Stomach (tissue), 9 donors: ENCODE measurements around the gene TRAPPC2L. TPM values are rescaled to one million over a fixed set of nuclear protein-coding genes. Genes with fewer than 3 reads are reported as not detected.
A peak's percentile ranks its signal among the peaks of the same experiment; 100 is the strongest.

Experiments used
- DNase-seq, 2 donors: peaks; one replicate each; pipeline versions ENCODE4 v3.0.0 to v3.0.0-alpha.2; 2013 to 2019
- H3K27ac ChIP-seq, 5 donors: fragments of 200-600 bp in 4 of 5; sonication (generic) in 4 of 5; one replicate each; pipeline ENCODE4 v1.5.1; 2013 to 2019; ENCODE audit warnings: mild to moderate bottlenecking in 1 of 5, moderate library complexity in 1 of 5
- H3K27me3 ChIP-seq, 3 donors: fragments of 200-600 bp; sonication (generic); one replicate each; pipeline ENCODE4 v1.5.1; 2017 to 2019; ENCODE audit warnings: mixed run types in 1 of 3
- H3K36me3 ChIP-seq, 4 donors: fragments of 200-600 bp; sonication (generic); 1 replicate in 3 of 4; 2 replicates in 1 of 4; pipeline ENCODE4 v1.5.1; 2016 to 2019
- H3K4me1 ChIP-seq, 4 donors: fragments of 200-600 bp; sonication (generic); one replicate each; pipeline ENCODE4 v1.5.1; 2016 to 2019
- H3K4me3 ChIP-seq, 4 donors: fragments of 200-600 bp; sonication (generic) in 3 of 4; one replicate each; pipeline ENCODE4 v1.5.1; 2016 to 2019; ENCODE audit warnings: mild to moderate bottlenecking in 1 of 4
- H3K9me3 ChIP-seq, 4 donors: fragments of 200-600 bp; sonication (generic); one replicate each; pipeline ENCODE4 v1.5.1; 2016 to 2019
- CTCF ChIP-seq, 7 experiments: fragments of 450-650 bp in 4 of 7; fragments of 200-600 bp in 3 of 7; sonication (generic) in 3 of 7; IDR thresholded peaks; one replicate each; pipeline ENCODE4 v1.5.1; 2016 to 2019; ENCODE audit warnings: antibody characterized with exemption in 7 of 7, control low read depth in 2 of 7, mild to moderate bottlenecking in 1 of 7
- EP300 ChIP-seq: sonication (generic); formaldehyde crosslinking; IDR thresholded peaks from one replicate; pipeline ENCODE4 v1.6.1; 2017; ENCODE audit warnings: antibody characterized with exemption
- POLR2A ChIP-seq, 4 donors: fragments of 450-650 bp; IDR thresholded peaks; one replicate each; pipeline ENCODE4 v1.6.1; 2016; ENCODE audit warnings: antibody characterized with exemption in 4 of 4, control low read depth in 2 of 4, mild to moderate bottlenecking in 1 of 4, moderate library complexity in 1 of 4
- POLR2AphosphoS5 ChIP-seq, 3 donors: sonication (generic); formaldehyde crosslinking; IDR thresholded peaks; one replicate each; pipeline ENCODE4 v1.6.1; 2016; ENCODE audit warnings: antibody characterized with exemption in 3 of 3
- WGBS, 5 donors: extraction: QIAGEN DNeasy Blood & Tissue Kit in 3 of 5; methylation state at CpG; one replicate each; pipeline versions ENCODE4 v1.1.5 to v1.1.7; 2013 to 2018; 5-methylcytosine and 5-hydroxymethylcytosine counted together
- intact Hi-C: fragments of 100-400 bp; cut with DNase I; formaldehyde crosslinking; loops from one replicate; pipeline ENCODE4 v1.15.1; 2023; ENCODE audit warnings: low total_unique reads
- polyA plus RNA-seq, 3 donors: library from polyadenylated mRNA; stranded (reverse); fragments of 200-250 nt; gene quantifications; one replicate each; pipeline ENCODE4 v1.2.3, GENCODE V29; 2013
- total RNA-seq, 5 donors: library from RNA; depleted of rRNA; stranded (reverse); fragments of >200 nt; gene quantifications; one replicate each; pipeline versions ENCODE4 v1.1.0 to v1.2.3, GENCODE V29; 2014 to 2016
- donor health status: healthy with polysubstance abuse.
- donor health status: Bipolar disorder and iron deficiency.
- donor health status: healthy.

TRAPPC2L gene
- total and polyA plus RNA-seq, 8 donors: 2.9 to 107 (median 30.4) TPM

GRCh38 chr16:88809068-88809675 is 47.8 kb upstream of the TRAPPC2L start:
- H3K4me1 ChIP-seq: peaks cover 39 to 56% (median 50%) of the 10 kb centered on the region in 4 donors
- WGBS, 5 donors: 78 to 90% (median 86%) methylated on average over 4 to 10 of the region's 10 CpGs
- no peak overlapping the region for H3K27ac ChIP-seq
- H3K9me3 ChIP-seq: no peaks in the 10 kb centered on the region
- H3K4me3 ChIP-seq: no peak overlapping the region
- H3K36me3 ChIP-seq: peaks cover 9 to 32% (median 27%) of the 10 kb centered on the region in 4 donors
- intact Hi-C loops: no loop called here
- peaks cover 0 to 8% (median 1%) of the 10 kb centered on the region in 3 donors for H3K27me3 ChIP-seq
- no peak for DNase-seq
- no peak for TF ChIP-seq POLR2A (IDR thresholded peaks at IDR 0.05)

GRCh38 chr16:88809676-88810165 is 47.2 kb upstream of the TRAPPC2L start:
- no peak for DNase-seq
- WGBS, 5 donors: 66 to 78% (median 76%) methylated on average over 10 of the region's 10 CpGs
- intact Hi-C loops: no loop called here

GRCh38 chr16:88810166-88810911 is 46.6 kb upstream of the TRAPPC2L start:
- WGBS, 5 donors: 21 to 30% (median 25%) methylated on average over 11 to 12 of the region's 12 CpGs
- TF ChIP-seq EP300 (no peak), POLR2A (IDR thresholded peaks at IDR 0.05) (no peak), CTCF (IDR thresholded peaks at IDR 0.05) (no peak), POLR2AphosphoS5 (IDR thresholded peaks at IDR 0.05) (no peak)
- H3K27ac ChIP-seq: peak overlapping the region in 4 of 5 donors; percentile 87 to 97 (median 94)
- no peaks in the 10 kb centered on the region for H3K27me3 ChIP-seq
- peak overlapping the region; percentile 73 to 93 (median 79) for H3K4me3 ChIP-seq
- peaks cover 9 to 32% (median 27%) of the 10 kb centered on the region in 4 donors for H3K36me3 ChIP-seq
- DNase-seq: no peak
- intact Hi-C loops: no loop called here
- H3K9me3 ChIP-seq: no peaks in the 10 kb centered on the region
- peaks cover 28 to 44% (median 40%) of the 10 kb centered on the region in 4 donors for H3K4me1 ChIP-seq

More at GRCh38 chr16:88809676-88810165, 47.2 kb upstream of the TRAPPC2L start:
- TF ChIP-seq POLR2AphosphoS5 (IDR thresholded peaks at IDR 0.05): no peak
- no peak for TF ChIP-seq EP300
- no peak for TF ChIP-seq CTCF (IDR thresholded peaks at IDR 0.05)
- H3K9me3 ChIP-seq: no peaks in the 10 kb centered on the region
- peaks cover 0 to 2% (median 0%) of the 10 kb centered on the region in 3 donors for H3K27me3 ChIP-seq
- H3K4me1 ChIP-seq: peaks cover 33 to 51% (median 44%) of the 10 kb centered on the region in 4 donors
- H3K27ac ChIP-seq: peak overlapping the region in 3 of 5 donors; percentile 87 to 97 (median 93)
- H3K36me3 ChIP-seq: peaks cover 9 to 32% (median 27%) of the 10 kb centered on the region in 4 donors
- H3K4me3 ChIP-seq: peak overlapping the region in 2 of 4 donors; percentile 85 to 93

- Histone ChIP-seq H3K36me3 (peaks cover 9 to 32% (median 27%) of the 10 kb centered on the region in 4 donors), H3K4me1 (peaks cover 28 to 48% (median 42%) of the 10 kb centered on the region in 4 donors), H3K27me3 (no peaks in the 10 kb centered on the region), H3K27ac (peak overlapping the region; percentile 87 to 97 (median 93)), H3K9me3 (no peaks in the 10 kb centered on the region), H3K4me3 (peak overlapping the region; percentile 73 to 93 (median 79))
- intact Hi-C loops: no loop called here
- 0 to 2% (median 1%) methylated on average over 29 to 65 of the region's 65 CpGs for WGBS, 5 donors
- peak; percentile 72 to 96 for DNase-seq
- no peak for TF ChIP-seq EP300
- TF ChIP-seq POLR2AphosphoS5 (IDR thresholded peaks at IDR 0.05): peak; percentile 72 to 97 (median 74)
- TF ChIP-seq POLR2A (IDR thresholded peaks at IDR 0.05): peak in 2 of 4 donors; percentile 16 to 51
Observed at GRCh38 chr16:88810912-88811768, 45.8 kb upstream of the TRAPPC2L start.
